Neural progenitor cell (in vitro differentiated cells): ENCODE results near the gene HYDIN. TPM values are rescaled to one million over a fixed set of nuclear protein-coding genes. Genes with fewer than 3 reads are reported as not detected.

Source experiments
- DNase-seq: peaks from one replicate; pipeline ENCODE4 v3.0.0-alpha.2; 2016; ENCODE audit warnings: low spot score
- H2AFZ ChIP-seq: fragments of 200-600 bp; sonication (generic); replicated peaks from 2 replicates; pipeline ENCODE4 v1.6.1; 2016; ENCODE audit warnings: antibody characterized with exemption
- H3F3A ChIP-seq: fragments of 200-600 bp; sonication (generic); 2 replicates; pipeline ENCODE4 v1.6.1; 2016; ENCODE audit warnings: antibody characterized with exemption, low read depth
- H3K27ac ChIP-seq: fragments of 200-600 bp; sonication (generic); 2 replicates; pipeline ENCODE4 v1.5.1; 2016; ENCODE audit warnings: mild to moderate bottlenecking
- H3K27me3 ChIP-seq: fragments of 200-600 bp; sonication (generic); 2 replicates; pipeline ENCODE4 v1.6.1; 2016; ENCODE audit warnings: mild to moderate bottlenecking, moderate library complexity
- H3K36me3 ChIP-seq: fragments of 200-600 bp; sonication (generic); 2 replicates; pipeline ENCODE4 v1.5.1; 2016
- H3K4me1 ChIP-seq: fragments of 200-600 bp; sonication (generic); 2 replicates; pipeline ENCODE4 v1.6.1; 2016; ENCODE audit warnings: mixed run types
- H3K4me2 ChIP-seq: fragments of 200-600 bp; sonication (generic); 2 replicates; pipeline ENCODE4 v1.6.1; 2016
- H3K4me3 ChIP-seq: fragments of 200-600 bp; sonication (generic); 2 replicates; pipeline ENCODE4 v1.5.1; 2016
- H3K79me2 ChIP-seq: fragments of 200-600 bp; sonication (generic); 2 replicates; pipeline ENCODE4 v1.6.1; 2016; ENCODE audit warnings: low read depth
- H3K9ac ChIP-seq: fragments of 200-600 bp; sonication (generic); 2 replicates; pipeline ENCODE4 v1.6.1; 2016
- H3K9me3 ChIP-seq: fragments of 200-600 bp; sonication (generic); 2 replicates; pipeline ENCODE4 v1.5.1; 2016; ENCODE audit warnings: low read depth
- H4K20me1 ChIP-seq: fragments of 200-600 bp; sonication (generic); 2 replicates; pipeline ENCODE4 v1.6.1; 2016; ENCODE audit warnings: low read depth
- H3K27ac Mint-ChIP-seq: 3 replicates; pipeline ENCODE4 v1.8.0; 2021; ENCODE audit warnings: mixed read lengths
- H3K27me3 Mint-ChIP-seq: 2 replicates; pipeline ENCODE4 v1.8.0; 2022; ENCODE audit warnings: low read depth, mild to moderate bottlenecking, inconsistent platforms, moderate library complexity, mixed read lengths; ENCODE audit not compliant: insufficient read depth
- H3K36me3 Mint-ChIP-seq: 3 replicates; pipeline ENCODE4 v1.8.0; 2021; ENCODE audit warnings: mixed read lengths
- H3K4me1 Mint-ChIP-seq: 3 replicates; pipeline ENCODE4 v1.8.0; 2021; ENCODE audit warnings: mixed read lengths
- H3K4me3 Mint-ChIP-seq: 3 replicates; pipeline ENCODE4 v1.8.0; 2021; ENCODE audit warnings: mild to moderate bottlenecking, moderate library complexity, mixed read lengths
- H3K9me3 Mint-ChIP-seq: 3 replicates; pipeline ENCODE4 v1.8.0; 2020; ENCODE audit warnings: mixed read lengths
- CTCF ChIP-seq: fragments of 200-600 bp; sonication (generic); IDR thresholded peaks from 2 replicates; pipeline ENCODE4 v1.5.1; 2017; ENCODE audit warnings: antibody characterized with exemption, mild to moderate bottlenecking
- EZH2 ChIP-seq: fragments of 200-600 bp; sonication (generic); IDR thresholded peaks from 2 replicates; pipeline ENCODE4 v1.6.1; 2017; ENCODE audit warnings: antibody characterized with exemption, mild to moderate bottlenecking, moderate library complexity
- EZH2phosphoT487 ChIP-seq: fragments of 200-600 bp; sonication (generic); IDR thresholded peaks from 2 replicates; pipeline ENCODE4 v1.6.1; 2017; ENCODE audit warnings: antibody characterized with exemption
- total RNA-seq: library from RNA; depleted of rRNA; stranded (reverse); fragments of >200 nt; gene quantifications from 2 replicates; pipeline ENCODE4 v1.2.3, GENCODE V29; 2015; ENCODE audit warnings: low replicate concordance

Gene HYDIN
- total RNA-seq, 1 donor from 2014 or later: 4.0 TPM

GRCh38 chr16:70790815-70791214 lies 439.7 kb downstream of the HYDIN start:
- peaks cover 22% of the 10 kb centered on the region for H3K4me1 Mint-ChIP-seq
- DNase-seq: peak; percentile 29
- Histone ChIP-seq H3K27ac (no peak overlapping the region), H3K4me2 (no peak overlapping the region), H3K9ac (peak overlapping the region; percentile 27), H3K4me3 (no peak overlapping the region), H3K4me1 (peaks cover 11% of the 10 kb centered on the region), H3K27me3 (no peaks in the 10 kb centered on the region), H2AFZ (no peak overlapping the region), H3K79me2 (peaks cover 51% of the 10 kb centered on the region), H3K36me3 (no peaks in the 10 kb centered on the region), H4K20me1 (peaks cover 54% of the 10 kb centered on the region), H3K9me3 (no peaks in the 10 kb centered on the region), H3F3A (peaks cover 4% of the 10 kb centered on the region)
- peak overlapping the region; percentile 72 for H3K27ac Mint-ChIP-seq
- TF ChIP-seq EZH2 (no peak), EZH2phosphoT487 (no peak), CTCF (no peak)
- H3K27me3 Mint-ChIP-seq: peaks cover 6% of the 10 kb centered on the region
- no peaks in the 10 kb centered on the region for H3K9me3 Mint-ChIP-seq
- H3K4me3 Mint-ChIP-seq: no peak overlapping the region
- no peaks in the 10 kb centered on the region for H3K36me3 Mint-ChIP-seq

GRCh38 chr16:70789595-70790447 lies 440.7 kb downstream of the HYDIN start:
- DNase-seq: no peak
- peaks cover 11% of the 10 kb centered on the region for H3K4me1 ChIP-seq
- Mint-ChIP-seq H3K4me3 (no peak overlapping the region), H3K27ac (peak overlapping the region; percentile 66), H3K9me3 (no peaks in the 10 kb centered on the region), H3K4me1 (peaks cover 22% of the 10 kb centered on the region), H3K36me3 (peaks cover 5% of the 10 kb centered on the region), H3K27me3 (peaks cover 6% of the 10 kb centered on the region)
- no peak for TF ChIP-seq EZH2
- no peak for TF ChIP-seq CTCF
- TF ChIP-seq EZH2phosphoT487: no peak
- no peak overlapping the region for H2AFZ ChIP-seq
- peaks cover 44% of the 10 kb centered on the region for H3K79me2 ChIP-seq
- peak overlapping the region; percentile 20 for H3K9ac ChIP-seq
- no peak overlapping the region for H3K4me2 ChIP-seq
- H3F3A ChIP-seq: peaks cover 4% of the 10 kb centered on the region
- H3K27me3 ChIP-seq: no peaks in the 10 kb centered on the region
- H4K20me1 ChIP-seq: peaks cover 51% of the 10 kb centered on the region
- no peak overlapping the region for H3K4me3 ChIP-seq
- H3K36me3 ChIP-seq: no peaks in the 10 kb centered on the region
- H3K9me3 ChIP-seq: no peaks in the 10 kb centered on the region
- no peak overlapping the region for H3K27ac ChIP-seq

- Histone ChIP-seq H3K9ac (no peak overlapping the region), H4K20me1 (peaks cover 43% of the 10 kb centered on the region), H3K4me2 (no peak overlapping the region), H3K4me3 (no peak overlapping the region), H3K27ac (no peak overlapping the region), H3K9me3 (no peaks in the 10 kb centered on the region), H3K36me3 (no peaks in the 10 kb centered on the region), H3F3A (peaks cover 4% of the 10 kb centered on the region), H2AFZ (no peak overlapping the region), H3K27me3 (no peaks in the 10 kb centered on the region), H3K4me1 (peaks cover 11% of the 10 kb centered on the region), H3K79me2 (peaks cover 35% of the 10 kb centered on the region)
- peak overlapping the region; percentile 66 for H3K27ac Mint-ChIP-seq
- peaks cover 19% of the 10 kb centered on the region for H3K4me1 Mint-ChIP-seq
- H3K9me3 Mint-ChIP-seq: no peaks in the 10 kb centered on the region
- DNase-seq: no peak
- TF ChIP-seq CTCF (no peak), EZH2phosphoT487 (no peak), EZH2 (no peak)
- H3K36me3 Mint-ChIP-seq: peaks cover 7% of the 10 kb centered on the region
- H3K4me3 Mint-ChIP-seq: no peak overlapping the region
- peaks cover 6% of the 10 kb centered on the region for H3K27me3 Mint-ChIP-seq
Measured at GRCh38 chr16:70788668-70789594, 441.6 kb downstream of the HYDIN start.
